ENCODE results near the gene NELL1. TPM values are rescaled to one million over a fixed set of nuclear protein-coding genes. Genes with fewer than 3 reads are reported as not detected.

The NELL1 gene
- not detected for total RNA-seq
- long read RNA-seq, donor 1 = 0 reads
- long read RNA-seq, donor 2 = 0 reads

GRCh38 chr11:20668844-20669819 is at the start of gene NELL1:
NELL1 (plus strand) TSS chr11:20669586.
- intact Hi-C loops (cut with DNase I) = loop anchor here in 1 of 2 donors (5.0 kb wide), 1 partner anchor 1098 kb away; no protein-coding TSS in a partner anchor
- DNase-seq (ENCODE audit: low spot score) = no peak

DNA sequence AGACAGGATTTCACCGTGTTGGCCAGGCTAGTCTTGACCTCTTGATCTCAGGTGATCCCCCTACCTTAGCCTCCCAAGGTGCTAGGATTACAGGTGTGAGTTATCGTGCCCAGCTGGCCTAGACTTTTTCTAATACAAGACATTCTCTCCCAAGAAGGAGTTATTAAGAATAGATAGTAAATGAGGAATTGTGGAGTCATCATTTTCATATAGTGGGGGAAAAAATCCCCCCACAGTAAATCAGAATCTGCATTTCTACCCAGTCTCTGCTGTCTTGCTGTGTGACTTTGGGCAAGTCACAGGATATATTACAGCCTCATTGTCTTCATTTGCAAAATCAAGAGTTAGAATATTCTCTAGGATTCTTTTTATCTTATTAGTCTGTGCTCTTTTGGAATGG is 48.4 kb upstream of the NELL1 start:
- intact Hi-C loops (cut with DNase I) = no loop called here
- DNase-seq (ENCODE audit: low spot score) = no peak

DNA sequence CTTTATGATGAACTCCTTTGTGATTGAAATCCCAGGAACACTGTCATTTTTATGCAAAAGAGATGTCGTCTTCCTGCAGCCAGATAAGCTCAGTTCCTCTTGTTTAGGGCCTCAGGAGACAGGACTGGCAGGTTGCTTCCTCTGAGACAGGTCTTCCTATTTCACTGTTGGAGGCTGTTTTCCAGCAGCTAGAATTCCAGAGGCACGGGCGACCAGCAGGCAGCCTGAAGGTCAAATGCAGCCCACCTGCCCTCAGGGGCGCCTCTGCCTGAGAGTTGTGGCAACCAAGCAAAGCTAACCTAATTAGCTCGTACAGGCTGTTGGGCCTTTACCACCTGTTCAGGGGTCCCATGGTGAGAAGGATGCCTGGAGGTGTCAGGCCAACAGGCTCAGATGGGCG is 47.7 kb upstream of the NELL1 start:
- DNase-seq (ENCODE audit: low spot score) = no peak
- intact Hi-C loops (cut with DNase I) = no loop called here

DNA sequence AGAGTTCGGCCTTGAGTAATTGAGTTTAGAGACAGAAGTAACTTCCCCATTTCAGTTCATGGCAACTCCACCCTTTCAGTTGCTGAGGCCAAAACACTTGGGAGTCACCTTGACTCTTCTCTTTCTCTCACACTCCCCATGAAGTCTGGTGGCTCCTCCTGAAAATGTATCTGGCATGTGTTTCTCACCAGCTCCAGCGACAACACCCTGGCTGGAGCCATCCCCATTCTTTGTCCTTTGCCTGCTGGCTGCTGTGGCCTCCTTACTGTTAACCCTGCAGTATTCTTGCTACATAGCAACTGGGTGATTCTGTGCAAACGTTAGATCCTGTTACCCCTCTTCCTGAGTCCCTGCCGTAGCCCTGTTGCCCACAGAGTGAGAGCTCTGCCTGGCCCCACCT is 46.1 kb upstream of the NELL1 start:
- intact Hi-C loops (cut with DNase I) = no loop called here
- no peak for DNase-seq (ENCODE audit: low spot score)

- intact Hi-C loops (cut with DNase I) = no loop called here
- DNase-seq (ENCODE audit: low spot score) = no peak
Observed at GRCh38 chr11:20626279-20626678, 43.1 kb upstream of the NELL1 start.

DNA sequence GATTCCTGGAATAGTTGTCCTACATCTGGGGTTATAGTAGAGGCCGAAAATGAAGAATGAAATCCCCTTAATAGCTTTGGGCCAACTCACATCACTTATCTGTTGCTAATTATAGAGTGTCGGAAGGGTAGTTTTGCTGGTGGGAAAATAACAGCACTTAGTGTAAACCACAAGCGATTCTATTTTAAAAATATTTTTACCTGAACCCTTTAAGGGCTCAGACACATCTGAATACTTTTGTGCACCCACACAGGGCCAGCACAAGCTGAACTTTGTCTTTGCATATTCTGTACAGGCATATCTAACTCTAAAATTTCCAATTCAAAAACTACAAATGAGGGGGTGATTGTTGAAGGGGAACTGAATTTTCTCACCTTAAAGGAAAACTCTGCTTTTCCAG is 42.4 kb upstream of the NELL1 start:
- intact Hi-C loops (cut with DNase I) = no loop called here
- no peak for DNase-seq (ENCODE audit: low spot score)

GRCh38 chr11:20627701-20628100 is 41.7 kb upstream of the NELL1 start:
- DNase-seq (ENCODE audit: low spot score) = no peak
- intact Hi-C loops (cut with DNase I) = no loop called here

DNA sequence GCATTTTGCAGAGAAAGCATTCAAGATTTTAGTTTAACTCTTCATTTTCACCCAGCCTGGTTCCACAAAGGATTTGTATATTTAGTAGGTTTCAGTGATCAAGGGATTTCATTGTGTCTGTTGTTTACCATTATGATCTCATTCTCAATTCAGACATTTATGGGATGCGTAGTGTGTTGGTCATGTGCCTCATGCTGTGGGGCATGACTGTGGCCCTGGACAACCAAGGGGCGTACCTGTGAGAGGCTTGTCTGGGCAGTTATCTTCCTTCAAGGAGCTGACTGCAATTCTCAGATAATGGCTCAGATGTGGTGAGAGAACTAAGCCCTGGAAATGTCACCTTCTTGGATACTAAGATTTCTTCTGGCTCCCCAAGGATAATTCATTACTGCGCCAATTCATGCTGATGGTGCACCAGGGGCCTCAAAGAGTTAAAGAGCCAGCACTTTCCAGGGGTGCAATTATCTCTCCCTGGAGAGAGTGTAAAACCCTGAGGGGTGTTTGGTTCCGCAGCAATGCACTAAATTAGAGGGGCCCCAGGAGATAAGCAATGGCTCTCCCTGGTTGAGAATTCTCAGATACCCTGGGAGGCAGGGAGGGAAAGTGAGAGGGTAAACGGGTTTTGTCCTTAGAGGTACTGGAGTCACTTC is 37.7 kb upstream of the NELL1 start:
- intact Hi-C loops (cut with DNase I) = no loop called here
- no peak for DNase-seq (ENCODE audit: low spot score)

DNA sequence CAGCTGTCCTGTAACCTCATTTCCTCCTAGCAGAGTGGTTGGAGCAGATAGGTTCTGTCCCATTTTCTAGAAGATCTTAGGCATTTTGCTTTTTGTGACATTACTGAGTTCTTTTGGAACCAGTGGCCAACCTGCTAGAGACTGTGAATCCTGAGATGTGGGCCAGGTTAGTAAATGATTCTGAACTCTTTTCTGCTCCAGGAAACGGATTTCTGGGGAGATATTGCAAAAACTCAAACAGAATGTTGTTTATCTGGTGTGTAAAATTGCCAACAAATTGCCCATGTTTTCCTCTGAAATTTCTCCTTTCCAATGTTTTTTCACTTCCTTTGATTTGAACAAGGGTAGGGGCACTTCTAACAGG is 37.2 kb upstream of the NELL1 start:
- intact Hi-C loops (cut with DNase I) = no loop called here
- DNase-seq (ENCODE audit: low spot score) = no peak

GRCh38 chr11:20634044-20634443 is 35.3 kb upstream of the NELL1 start:
- intact Hi-C loops (cut with DNase I) = no loop called here
- DNase-seq (ENCODE audit: low spot score) = no peak

- intact Hi-C loops (cut with DNase I) = no loop called here
- no peak for DNase-seq (ENCODE audit: low spot score)
Observed at GRCh38 chr11:20634781-20635180, 34.6 kb upstream of the NELL1 start.

DNA sequence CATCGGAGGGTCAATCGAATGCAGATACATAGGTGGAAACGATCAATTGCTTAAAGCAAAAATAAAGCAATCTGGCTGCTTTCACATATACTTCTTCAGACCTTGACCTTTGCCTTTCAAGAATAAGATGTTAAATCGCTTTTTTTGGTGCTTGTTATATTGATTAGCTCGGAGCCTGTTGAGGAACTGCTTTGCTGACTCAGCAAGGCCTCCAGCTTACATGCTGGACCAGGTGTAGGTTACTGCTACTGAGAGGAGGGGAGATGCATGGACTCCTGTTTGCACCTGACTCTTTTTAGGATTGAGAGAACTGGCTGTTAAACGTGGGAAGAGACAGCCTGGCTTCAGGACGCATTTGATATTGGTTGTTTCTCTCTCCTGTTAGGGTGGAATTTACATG is 31.3 kb upstream of the NELL1 start:
- DNase-seq (ENCODE audit: low spot score) = no peak
- intact Hi-C loops (cut with DNase I) = no loop called here

DNA sequence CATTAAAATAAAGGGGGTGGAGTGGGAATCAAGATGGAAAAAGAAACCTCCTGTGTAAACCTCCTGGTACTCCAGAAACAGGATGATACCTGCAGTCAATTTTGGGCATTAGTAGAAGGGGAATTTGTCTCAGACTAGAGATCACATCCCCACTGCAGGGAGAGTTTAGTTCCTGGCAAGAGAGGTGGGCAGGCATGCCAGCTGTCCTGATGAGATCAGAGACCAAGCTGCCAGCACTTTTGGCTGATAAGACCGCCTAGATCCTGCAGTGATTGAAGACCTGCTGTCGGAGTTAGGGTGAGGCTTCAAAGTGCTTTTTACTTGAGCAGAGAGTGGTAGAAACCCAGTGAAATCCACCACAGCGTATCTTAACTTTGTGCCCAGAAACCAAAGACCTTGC is 29.7 kb upstream of the NELL1 start:
- DNase-seq (ENCODE audit: low spot score) = no peak
- intact Hi-C loops (cut with DNase I) = no loop called here

DNA sequence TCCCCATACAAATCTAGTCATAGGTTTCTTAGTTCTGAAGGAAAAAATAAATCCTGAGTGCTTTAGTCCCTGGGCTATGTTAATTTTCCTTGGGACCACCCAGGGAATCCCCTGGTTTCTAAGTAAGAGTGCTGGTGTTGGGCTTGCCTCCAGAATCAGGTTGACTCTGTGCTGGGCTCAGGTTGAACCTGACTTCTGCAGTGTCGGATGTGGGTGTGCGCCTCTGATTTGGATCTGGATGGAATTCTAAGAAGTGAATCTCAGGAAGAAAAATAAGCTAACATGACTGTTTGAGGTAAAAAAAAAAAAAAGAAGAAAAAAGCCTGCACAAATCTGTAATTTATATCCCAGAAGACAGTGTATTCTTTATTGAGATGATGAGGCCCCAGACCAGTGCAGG is 29.0 kb upstream of the NELL1 start:
- DNase-seq (ENCODE audit: low spot score) = no peak
- intact Hi-C loops (cut with DNase I) = no loop called here

GRCh38 chr11:20644360-20644759 is 25.0 kb upstream of the NELL1 start:
- intact Hi-C loops (cut with DNase I) = no loop called here

GRCh38 chr11:20647976-20648565 is 21.3 kb upstream of the NELL1 start:
- DNase-seq (ENCODE audit: low spot score) = no peak
- intact Hi-C loops (cut with DNase I) = no loop called here

More at GRCh38 chr11:20644360-20644759, 25.0 kb upstream of the NELL1 start:
- no peak for DNase-seq (ENCODE audit: low spot score)

- intact Hi-C loops (cut with DNase I) = no loop called here
- no peak for DNase-seq (ENCODE audit: low spot score)
Observed at GRCh38 chr11:20652150-20652806, 17.1 kb upstream of the NELL1 start.

DNA sequence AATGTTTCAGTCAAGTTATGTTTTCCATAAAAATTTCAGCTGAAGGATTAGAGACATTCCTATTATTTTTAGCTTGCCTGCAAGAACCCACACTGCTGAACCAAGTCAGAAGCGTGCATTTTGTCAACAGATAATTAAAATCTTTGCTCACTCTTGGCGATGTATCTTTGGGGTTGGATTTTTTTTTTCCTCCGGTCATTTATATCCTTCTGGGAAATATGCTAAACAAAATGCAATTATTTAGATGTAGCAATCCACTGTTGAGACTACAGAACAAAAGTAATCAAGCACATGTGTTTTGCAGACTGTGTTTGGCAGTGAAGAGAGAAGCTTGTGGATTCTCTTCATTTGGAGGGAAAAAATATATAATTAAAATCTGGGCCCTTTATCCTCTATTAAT is 15.3 kb upstream of the NELL1 start:
- no peak for DNase-seq (ENCODE audit: low spot score)
- intact Hi-C loops (cut with DNase I) = no loop called here

DNA sequence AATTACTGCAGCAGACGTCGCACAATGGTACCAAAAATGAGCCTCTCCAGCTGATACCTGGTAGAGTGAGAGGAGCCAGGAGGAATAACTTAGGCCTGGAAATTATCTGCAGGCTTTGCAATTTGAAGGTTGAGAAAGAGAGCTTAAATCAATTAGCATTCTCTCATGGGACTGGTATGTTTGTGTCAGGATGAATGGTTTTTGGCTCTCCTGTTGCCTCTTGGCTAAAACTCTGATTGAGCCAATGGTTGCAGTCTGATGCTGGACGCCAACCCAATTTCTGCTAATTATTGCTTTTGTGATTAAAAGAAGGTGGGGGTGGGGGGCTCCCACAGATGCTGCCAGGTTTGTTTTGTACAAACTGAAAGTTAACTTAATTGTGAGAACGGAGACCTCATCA is 12.5 kb upstream of the NELL1 start:
- no peak for DNase-seq (ENCODE audit: low spot score)
- intact Hi-C loops (cut with DNase I) = no loop called here

- intact Hi-C loops (cut with DNase I) = no loop called here
- DNase-seq (ENCODE audit: low spot score) = no peak
Observed at GRCh38 chr11:20658135-20658534, 11.3 kb upstream of the NELL1 start.

Measured in posterior vena cava (tissue), 2 donors.